GM21390 (cell line): ENCODE measurements around the gene CST5.
"Not testable (repeated sequence)": the region's sequence is repeated elsewhere in the genome, so short reads cannot be mapped to it uniquely, and the experiment has no call there.

Experiments
- ATAC-seq: cut with Tn5 transposase; IDR thresholded peaks from one replicate; pipeline ENCODE4 v1.9.1; 2021; ENCODE audit not compliant: unreplicated experiment

The CST5 gene

DNA sequence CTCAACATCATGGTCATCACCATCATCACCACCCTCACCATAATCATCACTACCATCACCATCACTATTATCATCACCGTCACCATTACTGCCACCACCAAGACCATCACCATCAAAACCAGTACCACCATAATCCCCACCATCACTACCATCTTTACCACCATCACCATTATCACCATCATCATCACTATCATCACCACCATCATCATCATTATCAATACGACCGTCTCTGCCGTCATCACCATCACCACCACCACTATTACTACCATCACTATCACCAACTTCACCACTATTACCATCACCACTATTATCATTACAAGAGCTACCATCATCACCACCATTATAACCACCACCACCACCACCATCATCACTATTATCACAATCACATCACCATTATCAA, 11.3 kb upstream of the CST5 start:
- ATAC-seq = not testable (repeated sequence)

DNA sequence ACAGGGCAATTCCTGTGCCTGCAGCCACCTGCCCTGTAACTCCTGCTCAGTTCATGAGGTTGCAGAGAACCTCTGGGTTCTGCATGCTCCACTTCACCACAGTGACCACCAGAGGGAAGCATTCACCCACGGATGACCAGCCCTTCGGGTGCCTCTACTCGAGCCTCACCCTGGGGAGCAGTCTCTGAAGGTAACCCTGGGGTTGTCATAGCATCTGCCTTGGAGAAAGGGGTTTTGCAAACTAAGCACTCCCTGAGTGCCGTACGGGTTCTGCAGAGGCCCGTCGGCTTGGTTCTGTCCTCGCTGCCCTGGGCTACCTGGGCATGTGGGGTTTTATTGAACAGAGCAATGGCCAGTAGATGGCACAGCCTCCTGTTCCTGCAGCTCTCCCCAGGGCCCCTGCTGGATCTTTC, 10.2 kb upstream of the CST5 start:
- ATAC-seq = peak; percentile 81

DNA sequence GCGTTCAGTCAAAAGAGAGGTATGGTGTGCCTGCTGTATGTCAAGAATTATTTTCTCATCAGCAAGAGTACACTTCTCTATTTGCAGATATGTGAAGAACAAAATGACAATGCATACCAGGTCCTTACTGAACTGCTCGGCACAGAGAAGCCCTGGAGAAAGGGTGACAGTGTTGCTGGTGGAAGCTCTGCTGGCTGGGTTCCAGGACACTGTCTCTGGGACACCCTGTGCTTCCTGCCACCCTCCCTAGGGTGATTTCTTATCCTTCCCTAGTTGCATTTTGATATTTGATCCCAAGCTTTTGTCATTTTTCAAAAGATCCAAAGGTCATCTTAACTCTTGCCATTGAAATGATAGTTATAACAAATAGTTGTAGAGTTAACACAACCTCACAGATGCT, 8.3 kb upstream of the CST5 start:
- ATAC-seq = no peak

DNA sequence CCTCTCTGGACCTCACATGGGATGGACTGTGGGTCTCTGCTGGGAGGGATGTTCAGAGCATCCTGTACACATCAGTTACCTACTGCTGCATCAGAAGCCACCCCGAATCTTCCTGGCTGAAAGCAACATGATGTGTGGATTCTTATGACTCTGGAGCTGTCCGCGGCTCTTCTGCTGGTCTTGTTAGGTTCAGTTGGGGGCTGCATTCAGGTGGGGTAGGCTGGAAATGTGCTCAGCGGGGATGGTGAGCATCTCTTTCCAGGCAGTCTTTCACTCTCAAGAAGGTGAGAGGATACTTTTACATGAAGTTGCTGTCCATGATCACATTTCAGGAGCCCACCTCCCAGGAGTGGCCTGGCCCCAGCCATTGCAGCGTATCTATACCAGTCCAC, 5.2 kb upstream of the CST5 start:
- ATAC-seq = no peak

DNA sequence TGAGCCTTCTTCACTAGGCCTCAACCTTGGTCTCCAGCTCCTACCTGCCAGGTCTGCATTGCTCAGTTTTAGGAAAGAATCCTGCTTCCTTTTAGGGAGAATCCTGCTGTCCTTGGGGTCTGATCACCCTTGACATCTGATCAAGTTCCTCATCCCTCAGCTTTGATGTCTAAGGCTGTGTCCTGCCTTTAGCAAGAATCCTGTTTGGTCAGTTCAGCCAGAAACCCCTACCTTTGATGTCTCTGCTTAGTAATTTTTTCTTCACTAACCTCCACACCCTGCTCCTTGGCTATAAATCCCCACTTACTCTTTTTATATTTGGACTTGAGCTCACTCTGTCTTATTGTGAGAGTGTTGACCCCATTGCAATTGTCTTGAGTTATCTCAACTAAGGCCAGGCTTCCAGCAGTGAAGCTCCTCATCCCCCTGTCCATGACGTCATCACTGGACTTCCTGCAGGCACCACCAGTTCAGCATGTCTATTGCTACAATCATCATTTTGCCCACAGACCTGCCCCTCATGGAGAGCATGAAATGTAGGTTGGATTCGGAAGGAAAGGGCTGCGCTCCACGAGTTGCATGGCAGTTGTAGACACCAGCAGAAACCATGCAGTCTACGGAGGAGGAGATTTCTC, 4.7 kb upstream of the CST5 start:
- no peak for ATAC-seq

DNA sequence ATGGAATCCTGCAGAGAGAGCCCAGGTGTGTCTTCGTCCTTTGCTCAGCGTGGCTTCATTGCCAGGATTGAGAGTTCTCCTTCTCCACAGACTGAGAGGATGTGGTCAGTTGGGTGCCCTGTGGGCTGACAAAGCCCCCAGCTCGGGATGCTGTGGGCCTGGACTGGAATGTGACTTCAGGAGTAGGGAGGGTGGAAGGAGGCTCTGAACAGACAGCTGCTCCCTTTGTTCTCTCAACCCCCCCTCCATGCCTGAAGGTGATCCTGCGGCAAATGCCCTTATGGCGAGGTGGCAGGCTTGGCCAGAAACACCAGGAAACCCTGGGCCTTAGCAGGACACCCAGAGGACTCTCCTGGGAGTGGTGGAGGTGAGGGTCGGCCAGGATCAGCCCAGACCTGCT, 1.8 kb upstream of the CST5 start:
- no peak for ATAC-seq

DNA sequence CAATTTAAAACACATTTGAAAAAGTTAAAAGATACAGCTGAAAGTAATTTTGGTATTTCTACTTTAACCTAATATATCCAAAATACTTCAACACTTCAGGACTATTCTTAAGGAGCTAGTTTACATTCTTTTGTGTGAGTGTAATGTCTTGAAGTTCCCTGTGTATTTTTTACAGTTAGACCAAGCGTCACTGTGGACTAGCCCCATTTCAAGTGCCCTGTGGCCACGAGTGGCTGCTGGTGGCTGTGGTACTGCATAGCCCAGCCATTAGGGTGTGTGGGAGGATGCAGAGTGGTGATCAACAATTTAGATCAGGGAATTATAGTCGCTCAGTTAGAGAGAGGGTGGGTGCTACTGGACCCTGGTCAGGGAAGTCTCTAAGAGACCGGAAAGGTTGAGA, 869 bp upstream of the CST5 start:
- ATAC-seq = no peak

DNA sequence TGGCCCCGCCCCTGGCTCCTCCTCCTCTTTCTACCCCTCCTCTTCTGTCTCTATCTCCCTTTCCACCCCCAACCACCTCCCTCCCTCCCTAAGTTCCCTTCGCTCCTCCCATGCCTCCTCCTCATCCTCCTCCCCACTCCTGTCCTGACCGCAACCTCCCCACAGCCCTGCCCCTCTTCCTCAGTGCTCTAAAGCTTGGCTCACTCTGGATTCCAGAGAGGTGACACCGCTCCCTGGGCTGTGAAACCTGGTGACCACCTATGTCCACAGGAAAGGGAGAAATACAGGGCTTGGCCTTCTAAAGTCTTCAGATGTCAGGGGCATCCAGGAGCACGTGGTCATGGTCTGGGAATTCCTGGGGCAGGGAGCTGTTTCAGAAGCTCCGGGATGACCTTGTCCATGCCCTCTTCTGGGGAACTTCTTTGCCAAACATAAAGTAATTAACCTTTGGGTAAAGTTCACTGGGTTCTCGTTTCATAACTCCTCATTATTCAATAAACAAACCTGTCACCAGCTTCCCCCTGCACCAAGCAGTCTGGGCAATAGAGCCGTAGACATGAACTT, 345 bp upstream of the CST5 start:
- ATAC-seq = no peak

DNA sequence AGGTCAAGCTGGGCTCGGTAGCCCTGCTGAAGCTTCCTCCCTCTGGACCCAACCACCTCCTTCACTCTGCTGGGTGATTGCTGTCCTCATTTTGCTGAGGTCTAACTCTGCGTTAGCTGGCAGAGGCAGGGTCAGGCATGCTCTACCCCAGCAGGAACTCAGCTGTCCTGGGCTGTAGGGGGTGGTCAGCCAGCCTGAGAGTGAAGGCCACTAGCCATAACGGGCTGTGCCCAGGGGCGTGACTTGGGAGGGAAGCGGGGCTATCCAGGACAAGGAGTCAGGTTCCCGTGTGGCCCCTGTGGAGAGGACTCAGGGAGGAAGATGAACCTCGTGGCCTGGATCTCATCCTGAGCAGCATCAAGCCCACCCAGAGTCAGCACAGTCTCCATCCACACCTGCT, 761 bp downstream of the CST5 start:
- no peak for ATAC-seq

DNA sequence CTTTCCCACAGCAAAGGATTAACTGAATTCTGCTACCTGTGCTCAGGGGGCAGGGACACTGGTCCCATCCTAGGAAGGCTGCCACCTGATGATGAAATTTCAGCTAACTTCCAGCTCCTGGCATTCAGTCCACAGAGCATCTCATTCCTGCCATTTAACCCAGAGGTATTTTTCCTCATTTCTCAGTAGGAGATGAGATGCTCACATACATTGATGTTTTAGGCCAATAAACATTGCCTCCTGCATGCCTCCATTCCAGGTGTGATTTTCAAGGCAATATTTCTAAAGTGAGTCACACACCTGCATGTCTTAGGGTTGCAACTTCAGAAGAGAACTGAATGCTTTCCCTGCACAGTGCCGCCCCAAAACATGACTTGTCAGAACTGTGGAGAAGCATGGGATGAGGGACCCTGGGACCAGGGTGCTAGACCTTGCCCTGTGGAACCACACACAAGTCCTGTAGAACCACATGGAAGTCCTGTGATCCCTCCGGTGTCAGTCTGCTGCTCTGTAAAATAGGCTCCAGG, 1.5 kb downstream of the CST5 start:
- not testable (repeated sequence) for ATAC-seq

DNA sequence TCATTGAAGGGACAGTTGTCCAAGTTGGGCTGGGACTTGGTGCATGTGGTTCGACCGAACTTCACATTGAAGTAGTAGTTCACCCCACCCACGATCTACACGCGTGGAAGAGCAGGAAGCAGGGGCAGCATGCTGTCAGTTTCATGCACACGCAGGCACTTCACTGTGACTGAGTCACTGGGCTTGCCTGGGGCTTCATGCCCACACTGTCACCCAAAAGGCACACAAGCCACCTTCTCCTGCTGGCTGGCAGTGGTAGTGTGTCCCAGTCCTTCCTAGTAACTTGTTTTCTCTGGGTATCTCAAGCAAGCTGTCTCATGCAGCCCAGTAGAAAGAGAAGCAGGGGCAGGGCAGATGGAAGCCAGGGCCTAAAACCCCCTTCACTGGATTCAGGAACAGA, 2.0 kb downstream of the CST5 start:
- no peak for ATAC-seq

DNA sequence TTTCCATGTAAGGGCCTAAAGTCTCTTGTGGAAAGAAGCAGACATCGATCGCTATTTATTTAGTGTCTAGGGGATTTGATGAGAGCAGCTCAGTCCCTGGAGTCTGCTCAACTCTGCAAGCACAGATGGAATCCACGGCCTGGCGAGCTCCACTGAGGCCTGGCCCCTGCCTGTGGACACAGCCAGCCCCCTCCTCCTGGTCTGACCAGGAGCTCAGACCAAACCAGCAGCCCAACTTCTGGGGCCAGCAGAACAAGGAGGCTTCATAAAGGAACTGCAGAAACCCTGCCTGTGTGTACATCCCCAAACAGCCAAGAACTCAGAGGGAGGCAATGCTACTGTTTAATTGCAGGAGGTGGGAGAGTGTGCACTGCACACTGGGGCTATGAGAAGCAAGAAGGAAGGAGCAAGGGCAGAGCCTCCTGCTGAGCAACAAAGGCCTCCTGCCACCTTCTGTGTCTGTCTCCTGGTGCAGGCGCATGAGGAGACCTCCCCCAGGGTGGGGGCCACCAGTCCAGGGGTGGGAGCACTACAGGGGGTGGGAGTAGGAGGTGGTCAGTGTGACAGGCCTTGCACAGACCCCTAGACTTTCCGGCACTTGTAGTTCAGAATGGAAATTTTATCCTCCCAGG, 3.8 kb downstream of the CST5 start:
- ATAC-seq = no peak

DNA sequence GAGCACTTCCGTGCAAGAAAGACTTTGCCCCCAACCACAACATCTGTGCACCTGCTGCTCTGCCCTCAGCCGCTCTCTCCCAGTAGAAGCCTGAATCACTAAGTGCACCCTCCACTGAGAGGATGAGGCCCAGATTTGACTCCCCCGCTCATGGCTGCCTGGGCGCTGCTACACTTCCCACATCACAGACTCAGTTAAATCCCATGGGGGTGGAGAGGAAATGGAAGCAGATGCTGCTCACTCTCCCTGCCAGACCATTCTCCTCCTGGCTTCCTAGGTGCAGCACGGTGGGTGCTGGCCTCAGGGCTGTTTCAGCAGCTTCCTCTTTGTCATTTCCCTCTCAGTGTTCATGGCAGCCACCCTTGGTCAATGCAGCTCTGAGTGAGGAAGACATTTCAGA, 4.8 kb downstream of the CST5 start:
- no peak for ATAC-seq

DNA sequence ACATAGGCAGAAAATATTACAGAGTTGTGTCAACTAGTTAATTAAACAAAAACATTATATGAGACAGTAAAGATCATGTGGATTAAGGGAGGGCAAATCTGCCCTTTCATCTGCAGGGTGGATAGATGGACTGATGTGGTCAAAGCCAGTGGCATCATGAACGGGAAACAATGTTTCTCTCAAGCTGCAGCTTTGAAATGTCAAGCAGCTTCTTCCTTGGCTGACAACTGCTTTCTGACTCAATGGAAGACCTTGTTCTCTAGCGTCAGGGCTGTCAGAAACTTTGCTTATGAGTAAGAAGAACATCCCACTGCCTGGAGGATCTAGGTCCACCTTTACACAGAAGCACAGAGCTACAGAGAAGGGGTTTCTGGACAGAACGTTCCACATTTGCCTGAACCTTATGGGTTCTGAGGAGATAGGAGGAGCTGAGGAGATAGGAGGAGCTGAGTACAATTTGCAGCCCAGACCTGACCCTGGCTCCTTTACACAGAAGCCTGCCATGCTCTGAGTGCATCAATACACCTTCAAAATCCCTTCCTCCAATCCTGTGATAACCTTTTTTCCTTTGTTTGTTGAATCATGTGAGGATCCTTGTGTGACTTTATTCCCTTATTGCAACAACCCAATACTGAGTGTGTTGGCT, 6.1 kb downstream of the CST5 start:
- no peak for ATAC-seq

DNA sequence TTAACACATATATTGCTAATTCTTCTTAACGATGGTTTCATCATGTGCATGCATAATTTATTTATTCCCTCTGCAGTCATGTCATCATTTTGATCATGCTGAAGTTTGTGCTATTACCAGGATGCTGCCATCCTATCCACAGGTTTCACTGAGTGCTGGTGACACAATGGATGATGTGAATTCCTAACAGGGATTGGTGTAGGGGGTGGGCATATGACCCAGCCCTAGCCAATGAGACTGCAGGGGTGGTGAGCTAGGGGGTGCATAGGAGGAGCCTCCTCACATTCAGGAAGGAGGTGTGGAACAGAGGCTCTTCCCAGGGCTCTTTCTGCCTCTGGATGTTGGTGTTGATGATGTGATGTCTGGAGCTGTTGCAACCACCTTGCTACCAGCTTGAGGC, 7.5 kb downstream of the CST5 start:
- no peak for ATAC-seq

DNA sequence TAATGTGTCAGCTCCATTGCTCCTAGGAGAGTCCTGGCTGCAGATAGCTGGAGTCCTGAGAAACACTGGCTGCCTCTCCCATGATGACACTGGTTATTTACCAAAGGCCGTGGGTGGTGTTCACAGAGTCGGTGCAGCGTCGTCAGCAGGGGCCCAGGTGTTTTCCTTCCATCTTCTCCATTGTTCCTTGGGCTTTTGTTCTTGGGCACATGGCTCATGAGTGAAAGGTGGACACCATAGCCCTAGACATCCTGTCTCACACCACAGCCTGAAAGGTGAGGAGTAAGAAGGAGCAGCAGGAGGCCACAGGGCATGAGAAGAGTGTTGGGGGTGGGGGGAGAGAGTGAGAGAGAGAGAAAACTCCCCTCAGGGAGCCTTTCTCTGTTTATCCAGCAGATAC, 9.1 kb downstream of the CST5 start:
- no peak for ATAC-seq

DNA sequence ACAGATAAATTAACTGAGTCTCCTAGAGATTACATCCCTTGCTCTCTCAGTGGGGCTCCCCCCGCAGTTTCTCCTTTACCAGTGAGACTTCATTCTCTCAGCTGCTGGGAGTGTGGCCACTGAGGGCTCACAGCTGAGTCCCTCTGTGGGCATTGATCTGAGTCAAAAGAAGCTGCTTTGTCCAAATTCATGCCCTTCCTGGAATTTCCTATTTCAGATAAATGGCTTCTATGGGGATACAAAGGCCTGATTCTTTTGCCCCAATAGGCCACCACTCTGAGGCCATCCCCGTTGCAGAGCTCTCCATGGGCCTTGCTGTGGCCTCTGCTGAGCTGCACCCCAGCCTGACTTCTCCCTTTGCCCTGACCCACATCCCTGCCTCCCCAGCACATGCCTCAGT, 10.0 kb downstream of the CST5 start:
- ATAC-seq = no peak

DNA sequence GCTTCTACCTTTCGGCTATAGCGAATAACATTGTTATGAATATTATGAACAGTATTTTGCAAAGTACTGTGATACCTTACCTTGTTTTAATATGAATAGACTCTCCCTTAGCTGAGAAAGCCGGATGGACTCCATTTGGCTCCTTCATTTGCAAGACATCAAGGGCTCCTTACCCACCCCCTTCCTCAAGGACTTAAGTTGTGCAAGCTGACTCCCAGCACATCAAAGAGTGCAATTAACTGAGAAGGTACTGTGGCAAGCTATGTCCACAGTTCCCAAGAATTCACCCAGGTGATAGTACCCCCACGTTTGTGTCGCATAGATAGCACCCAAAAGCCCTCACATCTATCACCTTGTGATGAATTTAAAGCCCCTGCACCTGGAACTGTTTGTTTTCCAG, 11.2 kb downstream of the CST5 start:
- no peak for ATAC-seq

DNA sequence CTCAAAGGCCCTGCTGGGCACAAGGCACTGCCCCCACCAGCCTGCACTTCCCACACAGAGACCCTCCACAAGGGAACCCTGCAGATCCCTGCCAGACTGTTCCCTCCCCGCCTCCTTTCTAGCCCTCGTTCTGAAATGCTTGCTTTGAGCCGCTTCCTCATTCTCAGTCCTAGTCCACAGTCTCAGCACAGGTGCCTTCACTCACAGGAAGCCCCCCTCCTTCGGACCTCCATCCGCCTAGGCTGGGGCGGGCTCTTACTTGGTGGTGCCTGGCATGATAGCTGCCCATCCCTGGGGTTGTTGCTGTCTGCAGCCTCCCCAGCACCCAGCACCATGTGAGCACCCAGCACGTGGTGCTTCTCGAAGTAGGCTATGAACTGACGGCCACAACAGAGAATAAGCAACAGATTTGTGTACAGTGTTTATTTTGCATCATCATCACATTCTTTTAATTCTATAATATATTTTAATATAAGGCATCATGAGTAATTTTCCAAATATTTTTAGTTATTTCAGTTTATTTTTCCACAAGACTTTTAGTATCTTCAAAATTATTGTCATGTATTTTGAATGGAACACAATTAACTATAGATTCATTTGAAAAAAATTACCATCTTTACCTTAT, 12.3 kb downstream of the CST5 start:
- ATAC-seq = no peak

DNA sequence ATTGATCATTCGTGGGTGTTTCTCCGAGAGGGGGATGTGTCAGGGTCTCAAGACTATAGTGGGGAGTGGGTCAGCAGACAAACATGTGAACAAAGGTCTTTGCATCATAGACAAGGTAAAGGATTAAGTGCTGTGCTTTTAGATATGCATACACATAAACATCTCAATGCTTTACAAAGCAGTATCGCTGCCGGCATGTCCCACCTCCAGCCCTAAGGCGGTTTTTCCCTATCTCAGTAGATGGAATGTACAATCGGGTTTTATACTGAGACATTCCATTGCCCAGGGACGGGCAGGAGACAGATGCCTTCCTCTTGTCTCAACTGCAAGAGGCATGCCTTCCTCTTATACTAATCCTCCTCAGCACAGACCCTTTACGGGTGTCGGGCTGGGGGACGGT, 18.8 kb downstream of the CST5 start:
- not testable (repeated sequence) for ATAC-seq

DNA sequence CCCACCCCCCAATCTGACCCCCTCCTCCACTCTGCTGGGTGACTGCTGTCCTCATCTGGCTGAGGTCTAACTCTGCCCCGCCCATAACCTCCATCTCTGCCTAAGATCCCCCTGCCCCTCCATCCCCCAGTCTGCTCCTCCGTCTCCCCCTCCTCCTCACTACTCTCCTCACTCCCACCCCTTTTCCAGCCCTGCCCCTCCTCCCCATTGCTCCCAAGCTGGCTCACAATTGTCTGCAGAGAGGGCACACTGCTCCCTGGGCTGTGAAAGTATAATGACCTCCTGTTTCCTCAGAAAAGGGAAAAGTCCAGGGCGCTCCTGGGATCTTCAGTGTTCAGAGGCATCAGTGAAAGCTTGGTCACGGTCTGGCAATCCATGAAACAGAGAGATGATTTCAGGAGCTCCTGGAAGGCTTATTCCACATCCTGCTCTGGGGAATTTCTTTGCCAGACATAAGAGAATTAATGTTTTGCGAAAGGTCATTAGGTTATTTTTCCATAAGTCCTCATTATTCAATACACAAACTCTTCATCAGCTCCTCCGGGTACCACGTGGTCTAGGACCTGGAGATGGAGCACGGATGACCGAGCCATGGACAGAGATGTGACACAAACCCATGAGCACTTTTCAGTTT, 21.5 kb downstream of the CST5 start:
- no peak for ATAC-seq
